GM18858 (cell line): ENCODE results near the gene LCN9.
"Not testable (repeated sequence)": the region's sequence is repeated elsewhere in the genome, so short reads cannot be mapped to it uniquely, and the experiment has no call there.

ENCODE experiments used
- ATAC-seq: cut with Tn5 transposase; IDR thresholded peaks from one replicate; pipeline ENCODE4 v1.9.1; 2021; ENCODE audit not compliant: unreplicated experiment

The LCN9 gene

GRCh38 chr9:135644631-135645218, 18.4 kb upstream of the LCN9 start:
- ATAC-seq: no peak

- no peak for ATAC-seq
Observed at GRCh38 chr9:135647884-135648283, 15.2 kb upstream of the LCN9 start.

- ATAC-seq: no peak
Observed at GRCh38 chr9:135648494-135649410, 14.4 kb upstream of the LCN9 start.

GRCh38 chr9:135649508-135649907, 13.6 kb upstream of the LCN9 start:
- ATAC-seq: no peak

- ATAC-seq: no peak
Observed at GRCh38 chr9:135650408-135650807, 12.7 kb upstream of the LCN9 start.

- no peak for ATAC-seq
Observed at GRCh38 chr9:135655317-135655716, 7.8 kb upstream of the LCN9 start.

GRCh38 chr9:135657416-135657815, 5.7 kb upstream of the LCN9 start:
- ATAC-seq: no peak

GRCh38 chr9:135659252-135659651, 3.9 kb upstream of the LCN9 start:
- ATAC-seq: no peak

- ATAC-seq: no peak
Observed at GRCh38 chr9:135660407-135660806, 2.7 kb upstream of the LCN9 start.

GRCh38 chr9:135661816-135662560, 1.1 kb upstream of the LCN9 start:
- no peak for ATAC-seq

- ATAC-seq: no peak
Observed at GRCh38 chr9:135663451-135663770, 302 bp downstream of the LCN9 start.

GRCh38 chr9:135663857-135664256, 748 bp downstream of the LCN9 start:
- ATAC-seq: no peak

GRCh38 chr9:135664266-135664665, 1.2 kb downstream of the LCN9 start:
- ATAC-seq: no peak

- ATAC-seq: no peak
Observed at GRCh38 chr9:135664801-135665794, 2.0 kb downstream of the LCN9 start.

- no peak for ATAC-seq
Observed at GRCh38 chr9:135665795-135666189, 2.7 kb downstream of the LCN9 start.

GRCh38 chr9:135666534-135667462, 3.7 kb downstream of the LCN9 start:
- ATAC-seq: no peak

- ATAC-seq: no peak
Observed at GRCh38 chr9:135667463-135668001, 4.4 kb downstream of the LCN9 start.

GRCh38 chr9:135669018-135669417, 5.9 kb downstream of the LCN9 start:
- ATAC-seq: not testable (repeated sequence)

GRCh38 chr9:135669616-135670285, 6.6 kb downstream of the LCN9 start:
- ATAC-seq: no peak
